ENCODE measurements around the gene MIPOL1. TPM values are rescaled to one million over a fixed set of nuclear protein-coding genes. Genes with fewer than 3 reads are reported as not detected.

Gene MIPOL1
- 10 to 100 TPM in 1 of 2 donors, 1 to 10 TPM in 1; 8.6 to 27.0 TPM for total RNA-seq

GRCh38 chr14:37197421-37198272 lies at the start of gene MIPOL1:
Gene MIPOL1, plus strand, starts transcription at chr14:37197937. Its CDS starts 49,952 bp downstream, at chr14:37247889.
- peak within 1 kb of the TSS; percentile 71 to 89 (median 79) for H3K27ac ChIP-seq

GRCh38 chr14:37150414-37150813 lies 47.3 kb upstream of the MIPOL1 start:
- Histone ChIP-seq H3K4me1 (no peaks in the 10 kb centered on the region), H3K9me3 (no peaks in the 10 kb centered on the region), H3K27ac (no peak overlapping the region), H3K27me3 (no peaks in the 10 kb centered on the region), H3K36me3 (replicated peaks in 1 of 2; ENCODE audit: insufficient read depth in 1 of 2, low read depth in 2 of 2) (no peaks in the 10 kb centered on the region), H3K4me3 (no peak overlapping the region)
- ATAC-seq (peak; percentile 63), DNase-seq (no peak)
- TF ChIP-seq CTCF (IDR thresholded peaks at IDR 0.05), result peak; percentile 51 to 76 (median 61)
- TF ChIP-seq POLR2A (IDR thresholded peaks at IDR 0.05), result no peak
- intact Hi-C loops (cut with DNase I), result loop anchor here (10.0 kb wide), 2 partner anchors 496 to 596 kb away; no protein-coding TSS in a partner anchor
- WGBS, 2 donors, result 0% methylated on average over 3 of the region's 3 CpGs

More at GRCh38 chr14:37197421-37198272, at the start of gene MIPOL1:
- TF ChIP-seq CTCF (IDR thresholded peaks at IDR 0.05), result peak in 5 of 7 experiments; percentile 16 to 57 (median 34)
- TF ChIP-seq POLR2A (IDR thresholded peaks at IDR 0.05), result peak; percentile 55 to 71 (median 65)
- DNase-seq (peak; percentile 85 to 88 (median 86)), ATAC-seq (peak; percentile 99)
- no peaks in the 10 kb centered on the region for H3K27me3 ChIP-seq
- no peaks in the 10 kb centered on the region for H3K9me3 ChIP-seq
- intact Hi-C loops (cut with DNase I), result no loop called here
- peak within 1 kb of the TSS; percentile 35 to 54 for H3K4me3 ChIP-seq
- no peaks in the 10 kb centered on the region for H3K36me3 ChIP-seq (replicated peaks in 1 of 2; ENCODE audit: insufficient read depth in 1 of 2, low read depth in 2 of 2)
- peaks cover 21% of the 10 kb centered on the region for H3K4me1 ChIP-seq
- 1 to 2% methylated on average over 43 to 70 of the region's 70 CpGs for WGBS, 2 donors

- Histone ChIP-seq H3K4me1 (no peaks in the 10 kb centered on the region), H3K27ac (no peak overlapping the region), H3K9me3 (no peaks in the 10 kb centered on the region), H3K36me3 (replicated peaks in 1 of 2; ENCODE audit: insufficient read depth in 1 of 2, low read depth in 2 of 2) (no peaks in the 10 kb centered on the region), H3K4me3 (no peak overlapping the region), H3K27me3 (no peaks in the 10 kb centered on the region)
- 18 to 24% methylated on average over 1 of the region's 1 CpG for WGBS, 2 donors
- intact Hi-C loops (cut with DNase I), result loop anchor here (10.0 kb wide), 2 partner anchors 498 to 598 kb away; no protein-coding TSS in a partner anchor
- no peak for DNase-seq
- ATAC-seq, result no peak
- TF ChIP-seq CTCF (IDR thresholded peaks at IDR 0.05) (no peak), POLR2A (IDR thresholded peaks at IDR 0.05) (no peak)
These were observed 44.7 kb upstream of the MIPOL1 start for GRCh38 chr14:37153005-37153404.

GRCh38 chr14:37153483-37153882 lies 44.3 kb upstream of the MIPOL1 start:
- H3K36me3 ChIP-seq (replicated peaks in 1 of 2; ENCODE audit: insufficient read depth in 1 of 2, low read depth in 2 of 2), result no peaks in the 10 kb centered on the region
- no peak overlapping the region for H3K4me3 ChIP-seq
- no peaks in the 10 kb centered on the region for H3K4me1 ChIP-seq
- no peaks in the 10 kb centered on the region for H3K9me3 ChIP-seq
- no peaks in the 10 kb centered on the region for H3K27me3 ChIP-seq
- no peak for DNase-seq
- WGBS, 2 donors, result 67 to 84% methylated on average over 4 to 5 of the region's 5 CpGs
- H3K27ac ChIP-seq, result no peak overlapping the region
- intact Hi-C loops (cut with DNase I), result loop anchor here (10.0 kb wide), 2 partner anchors 499 to 599 kb away; no protein-coding TSS in a partner anchor
- TF ChIP-seq POLR2A (IDR thresholded peaks at IDR 0.05), result no peak
- no peak for TF ChIP-seq CTCF (IDR thresholded peaks at IDR 0.05)
- no peak for ATAC-seq
